A549 (cell line): ENCODE data around the gene BACH1.

Experiments used
- CTCF ChIP-seq: fragments of >200 bp; sonication (Bioruptor Twin); formaldehyde crosslinking; IDR thresholded peaks from 3 replicates; pipeline ENCODE4 v1.5.1; 2016
- EHMT2 ChIP-seq: fragments of 200-600 bp; sonication (generic); IDR thresholded peaks from 2 replicates; pipeline ENCODE4 v1.6.1; 2016; ENCODE audit warnings: antibody characterized with exemption, low read depth, mild to moderate bottlenecking, moderate library complexity
- EP300 ChIP-seq, 2 experiments: fragments of >200 bp; sonication (Bioruptor Twin); formaldehyde crosslinking; IDR thresholded peaks; 2 replicates in 1 of 2; 3 replicates in 1 of 2; pipeline ENCODE4 v1.6.1; 2016 to 2017
- MAX ChIP-seq: IDR thresholded peaks from 2 replicates; pipeline ENCODE4 v1.6.1; 2012
- POLR2A ChIP-seq: IDR thresholded peaks from 2 replicates; pipeline ENCODE4 v1.6.1; 2012; ENCODE audit warnings: mild to moderate bottlenecking, low read length
- POLR2AphosphoS2 ChIP-seq: conservative IDR thresholded peaks from 2 replicates; pipeline ENCODE4 v1.6.1; 2012; ENCODE audit warnings: low read length, improper control_type of control experiment, inconsistent platforms
- RCOR1 ChIP-seq: fragments of 150-350 bp; IDR thresholded peaks from 2 replicates; pipeline ENCODE4 v1.6.1; 2014; ENCODE audit warnings: antibody characterized with exemption, low read length, low read depth
- SREBF2 ChIP-seq: fragments of 450-650 bp; IDR thresholded peaks from 2 replicates; pipeline ENCODE4 v1.6.1; 2014; ENCODE audit warnings: mild to moderate bottlenecking, moderate library complexity
- ZSCAN20 ChIP-seq: fragments of 250-450 bp; sonication (Bioruptor Pico); IDR thresholded peaks from 2 replicates; pipeline ENCODE4 v1.8.0; 2022; ENCODE audit warnings: mild to moderate bottlenecking, moderate library complexity

GRCh38 chr21:29288239-29288638 is 10.5 kb upstream of the BACH1 start:
- TF ChIP-seq SREBF2 (no peak), POLR2AphosphoS2 (no peak), ZSCAN20 (no peak), POLR2A (no peak), RCOR1 (no peak), EP300 (IDR thresholded peaks at IDR 0.05) (no peak), EHMT2 (no peak), MAX (no peak), CTCF (no peak)
